Endothelial cell of umbilical vein (primary cell): ENCODE data around the gene PFKFB3. TPM values are rescaled to one million over a fixed set of nuclear protein-coding genes. Genes with fewer than 3 reads are reported as not detected.

Source experiments
- BruUV-seq: library from RNA; stranded (reverse); fragments of 400-500 nt; replicated peaks from 2 replicates; lab custom pipeline; 2021; lab: Mats Ljungman, UMichigan
- CTCF ChIA-PET: fragments of 300-600, 350-600 bp; sonication (Branson Sonifier 250); formaldehyde crosslinking; loops from one replicate; lab custom pipeline; 2021; ENCODE audit warnings: antibody characterized with exemption, inconsistent platforms; lab: Charles Lee
- POLR2A ChIA-PET: fragments of 300-600, 350-600 bp; sonication (Branson Sonifier 250); formaldehyde crosslinking; loops from one replicate; lab custom pipeline; 2021; ENCODE audit warnings: antibody characterized with exemption, inconsistent platforms; lab: Charles Lee
- DNase-seq: peaks from one replicate; pipeline ENCODE4 v3.0.0-alpha.2; 2011; ENCODE audit warnings: low read depth, low spot score
- FAIRE-seq: peaks from 2 replicates; lab custom pipeline; 2011; peaks lifted over from hg19 to GRCh38; lab: Jason Lieb, UNC
- H2AFZ ChIP-seq: 2 replicates; pipeline ENCODE4 v1.6.0; 2012; ENCODE audit warnings: low read depth, low read length, control low read depth, inconsistent platforms
- H3K27ac ChIP-seq: 2 replicates; pipeline ENCODE4 v1.5.1; 2011; ENCODE audit warnings: low read depth, mild to moderate bottlenecking, control low read depth, low read length, moderate library complexity; ENCODE audit not compliant: insufficient read depth
- H3K27me3 ChIP-seq, 2 experiments: 2 replicates each; pipeline versions ENCODE4 v1.6.0 to v1.6.1; 2011; ENCODE audit warnings: low read length in 2 of 2, mixed read lengths in 1 of 2; ENCODE audit not compliant: control insufficient read depth in 2 of 2, insufficient read depth in 2 of 2
- H3K36me3 ChIP-seq, 2 experiments: 2 replicates in 1 of 2; 3 replicates in 1 of 2; pipeline ENCODE4 v1.5.1; 2011; ENCODE audit warnings: low read length in 2 of 2, mild to moderate bottlenecking in 1 of 2, moderate library complexity in 1 of 2; ENCODE audit not compliant: control insufficient read depth in 2 of 2, insufficient read depth in 2 of 2; ENCODE audit errors: extremely low read depth in 1 of 2
- H3K4me1 ChIP-seq: 3 replicates; pipeline ENCODE4 v1.5.1; 2011; ENCODE audit warnings: mild to moderate bottlenecking, low read length; ENCODE audit not compliant: control insufficient read depth, insufficient read depth; ENCODE audit errors: extremely low read depth
- H3K4me2 ChIP-seq: 2 replicates; pipeline ENCODE4 v1.6.1; 2011; ENCODE audit warnings: low read length, control low read depth, mixed read lengths; ENCODE audit not compliant: insufficient read depth
- H3K4me3 ChIP-seq, 3 experiments: fragments of 200-600 bp in 1 of 3; sonication (generic), shearing (Covaris generic) in 1 of 3; replicated peaks in 1 of 3; 2 replicates each; pipeline ENCODE4 v1.5.1; 2011 to 2016; ENCODE audit warnings: control low read depth in 3 of 3, low read length in 3 of 3, mild to moderate bottlenecking in 2 of 3, inconsistent platforms in 1 of 3, low read depth in 1 of 3, moderate library complexity in 1 of 3; ENCODE audit not compliant: insufficient read depth in 1 of 3
- H3K79me2 ChIP-seq: 2 replicates; pipeline ENCODE4 v1.6.0; 2012; ENCODE audit warnings: low read length, inconsistent platforms; ENCODE audit not compliant: control insufficient read depth, insufficient read depth
- H3K9ac ChIP-seq: replicated peaks from 2 replicates; pipeline ENCODE3; 2011; ENCODE audit warnings: low read length, control low read depth; ENCODE audit not compliant: insufficient read depth; ENCODE audit errors: extremely low read depth
- H3K9me1 ChIP-seq: replicated peaks from 3 replicates; pipeline ENCODE4 v1.6.0; 2011; ENCODE audit warnings: mild to moderate bottlenecking, low read length; ENCODE audit not compliant: control insufficient read depth, insufficient read depth; ENCODE audit errors: extremely low read depth
- H3K9me3 ChIP-seq: replicated peaks from 2 replicates; pipeline ENCODE4 v1.5.1; 2012; ENCODE audit warnings: low read length, inconsistent platforms; ENCODE audit not compliant: control insufficient read depth, insufficient read depth
- H4K20me1 ChIP-seq: replicated peaks from 2 replicates; pipeline ENCODE3; 2011; ENCODE audit warnings: mild to moderate bottlenecking, low read length; ENCODE audit not compliant: control insufficient read depth, insufficient read depth; ENCODE audit errors: extremely low read depth
- CTCF ChIP-seq, 2 donors: IDR thresholded peaks; 1 replicate in 1 of 2; 2 replicates in 1 of 2; pipeline ENCODE4 v1.5.1; 2011; ENCODE audit warnings: low read length in 2 of 2, mild to moderate bottlenecking in 2 of 2, moderate library complexity in 2 of 2, control low read depth in 1 of 2, inconsistent platforms in 1 of 2, low read depth in 1 of 2; ENCODE audit not compliant: insufficient read depth in 1 of 2; ENCODE audit errors: extremely low read depth in 1 of 2
- EZH2 ChIP-seq: IDR thresholded peaks from 2 replicates; pipeline ENCODE4 v1.6.1; 2012; ENCODE audit warnings: borderline replicate concordance, low read depth, mild to moderate bottlenecking, moderate library complexity, low read length, inconsistent platforms; ENCODE audit not compliant: severe bottlenecking
- FOS ChIP-seq: IDR thresholded peaks from 2 replicates; pipeline ENCODE4 v1.6.1; 2011; ENCODE audit warnings: mild to moderate bottlenecking, low read length, moderate library complexity, borderline replicate concordance; ENCODE audit not compliant: insufficient read depth
- GATA2 ChIP-seq: IDR thresholded peaks from 2 replicates; pipeline ENCODE4 v1.7.0; 2011; ENCODE audit warnings: low read depth, mild to moderate bottlenecking, moderate library complexity, mixed read lengths, low read length; ENCODE audit not compliant: insufficient read length, insufficient read depth
- JUN ChIP-seq: IDR thresholded peaks from 2 replicates; pipeline ENCODE4 v1.6.1; 2011; ENCODE audit warnings: borderline replicate concordance, low read depth; ENCODE audit not compliant: insufficient read length, insufficient read depth
- MAX ChIP-seq: IDR thresholded peaks from 2 replicates; pipeline ENCODE4 v1.6.1; 2011; ENCODE audit not compliant: insufficient read depth, insufficient read length
- MYC ChIP-seq: IDR thresholded peaks from one replicate; pipeline ENCODE4 v1.6.1; 2011; ENCODE audit warnings: mild to moderate bottlenecking, low read depth, low read length
- POLR2A ChIP-seq: IDR thresholded peaks from 2 replicates; pipeline ENCODE4 v1.6.1; 2012; ENCODE audit warnings: low read depth, mild to moderate bottlenecking, control low read depth, low read length
- POLR2AphosphoS5 ChIP-seq: IDR thresholded peaks from 2 replicates; pipeline ENCODE4 v1.6.1; 2012; ENCODE audit warnings: low read depth, mild to moderate bottlenecking, control low read depth, low read length, moderate library complexity; ENCODE audit not compliant: insufficient read depth
- dilution Hi-C: fragments of 300-500 bp; cut with MboI; formaldehyde crosslinking; loops from one replicate; pipeline ENCODE4 v1.15.0; 2019; ENCODE audit warnings: low sequenced_read_pairs; ENCODE audit not compliant: extremely low pct_ligation_motif_present
- intact Hi-C: fragments of 100-400 bp; cut with micrococcal nuclease; formaldehyde crosslinking; loops from one replicate; pipeline ENCODE4 v1.10.0; 2022
- polyA plus RNA-seq, 4 experiments: library from polyadenylated mRNA; depleted of rRNA in 3 of 4; stranded (reverse) in 3 of 4; unstranded in 1 of 4; fragments of >200 nt; gene quantifications; 2 replicates each; pipeline versions ENCODE4 v1.2.1 to v1.2.3, GENCODE V29; 2011 to 2012; ENCODE audit warnings: missing spikeins in 1 of 4
- total RNA-seq: library from RNA; stranded (reverse); gene quantifications from 2 replicates; pipeline ENCODE4 v1.2.3, GENCODE V29; 2021

Gene PFKFB3
- total and polyA plus RNA-seq, 2 donors (not counting 3 experiments of a cell fraction or from before 2014, with no cell fraction given), result 15.8 to 33.7 TPM

- intact Hi-C loops, result loop anchor here (5.0 kb wide), 1 partner anchor 207 kb away; no protein-coding TSS in a partner anchor
- CTCF ChIA-PET, result interaction anchor here (1.2 to 5.7 kb wide), 3 partner anchors 9 to 247 kb away, joined by 3 to 49 read pairs (median 6); partner anchors contain the start of gene PFKFB3
- no TSS peak for BruUV-seq
- no peak overlapping the region for H3K4me3 ChIP-seq
- H4K20me1 ChIP-seq, result no peaks in the 10 kb centered on the region
- H3K36me3 ChIP-seq, result no peaks in the 10 kb centered on the region
- no peaks in the 10 kb centered on the region for H3K9me1 ChIP-seq
- no peaks in the 10 kb centered on the region for H3K27me3 ChIP-seq
- no peak overlapping the region for H3K9ac ChIP-seq
- dilution Hi-C loops, result no loop called here
- no peak overlapping the region for H3K4me2 ChIP-seq
- H2AFZ ChIP-seq, result no peak overlapping the region
- H3K27ac ChIP-seq, result no peak overlapping the region
- H3K9me3 ChIP-seq, result no peaks in the 10 kb centered on the region
- TF ChIP-seq POLR2A, result no peak
- TF ChIP-seq CTCF (IDR thresholded peaks at IDR 0.05; ENCODE audit: extremely low read depth in 1 of 2, insufficient read depth in 1 of 2, low read depth in 1 of 2, low read length in 2 of 2), result no peak
- no peak for TF ChIP-seq GATA2
- no peak for TF ChIP-seq JUN
- no peak for TF ChIP-seq FOS
- no peak for TF ChIP-seq EZH2
- TF ChIP-seq POLR2AphosphoS5, result no peak
- no peak for TF ChIP-seq MYC
- no peak for TF ChIP-seq MAX
- peaks cover 21% of the 10 kb centered on the region for H3K4me1 ChIP-seq
- DNase-seq (no peak), FAIRE-seq (no peak)
- peaks cover 39% of the 10 kb centered on the region for H3K79me2 ChIP-seq
- POLR2A ChIA-PET, result no interaction called here
Observed at GRCh38 chr10:6153845-6154244, 48.9 kb upstream of the PFKFB3 start.
